ENCODE results near the gene MT4. TPM values are rescaled to one million over a fixed set of nuclear protein-coding genes. Genes with fewer than 3 reads are reported as not detected.

MT4 gene
- total RNA-seq, 1 experiment from 2014 or later: not detected

DNA sequence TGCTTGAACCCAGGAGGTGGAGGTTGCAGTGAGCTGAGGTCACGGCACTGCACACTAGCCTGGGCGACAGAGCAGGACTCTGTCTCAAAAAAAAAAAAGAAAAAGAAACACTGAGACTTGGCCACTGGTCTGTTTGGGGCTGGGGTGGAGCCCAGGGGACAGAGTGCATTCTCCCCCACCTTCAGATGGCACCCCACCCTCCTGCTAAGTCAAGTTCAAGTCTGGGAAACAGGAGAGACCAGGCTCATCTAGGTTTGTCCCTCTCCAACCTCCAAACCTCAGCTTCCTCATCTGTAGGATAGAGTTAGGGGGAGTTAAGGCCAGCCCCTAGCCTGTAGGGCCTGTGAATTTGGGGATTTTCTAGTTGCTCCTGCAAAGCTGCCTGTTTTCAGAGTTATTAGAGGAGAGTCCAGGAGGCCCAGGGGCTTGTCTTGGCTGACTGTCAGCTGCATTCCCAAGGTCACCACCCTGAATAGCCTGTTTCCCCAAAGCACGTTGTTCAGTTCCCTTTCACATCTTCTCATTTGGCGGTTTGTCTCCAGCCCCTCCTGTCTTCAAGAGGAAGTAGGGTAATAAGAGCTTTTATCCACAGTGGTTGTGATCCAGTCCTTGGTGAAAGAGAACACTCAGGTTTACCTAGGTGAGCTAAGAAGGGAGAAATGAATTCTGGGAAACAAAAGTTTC is 26.6 kb downstream of the MT4 start (continued):
- TF ChIP-seq ARID4B (CRISPR knock-in tag; IDR thresholded peaks at IDR 0.05; ENCODE audit: borderline replicate concordance): no peak
- TF ChIP-seq, protein P1, sequence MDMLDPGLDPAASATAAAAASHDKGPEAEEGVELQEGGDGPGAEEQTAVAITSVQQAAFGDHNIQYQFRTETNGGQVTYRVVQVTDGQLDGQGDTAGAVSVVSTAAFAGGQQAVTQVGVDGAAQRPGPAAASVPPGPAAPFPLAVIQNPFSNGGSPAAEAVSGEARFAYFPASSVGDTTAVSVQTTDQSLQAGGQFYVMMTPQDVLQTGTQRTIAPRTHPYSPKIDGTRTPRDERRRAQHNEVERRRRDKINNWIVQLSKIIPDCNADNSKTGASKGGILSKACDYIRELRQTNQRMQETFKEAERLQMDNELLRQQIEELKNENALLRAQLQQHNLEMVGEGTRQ (CRISPR knock-in tag; IDR thresholded peaks at IDR 0.05): no peak
- TF ChIP-seq NFATC4 (CRISPR knock-in tag; IDR thresholded peaks at IDR 0.05): no peak
- no peak for TF ChIP-seq GABPB1 (CRISPR knock-in tag; IDR thresholded peaks at IDR 0.05)
- TF ChIP-seq SP1 (CRISPR knock-in tag; conservative IDR thresholded peaks at IDR 0.05): no peak

- H3K4me1 Mint-ChIP-seq: peaks cover 13% of the 10 kb centered on the region
- no peaks in the 10 kb centered on the region for H3K36me3 Mint-ChIP-seq
- DNase-seq (ENCODE audit: low spot score) (no peak), ATAC-seq (no peak)
- H3K4me3 Mint-ChIP-seq: no peak overlapping the region
- peaks cover 62% of the 10 kb centered on the region for H3K27me3 Mint-ChIP-seq (ENCODE audit: low read depth)
- H3K27ac Mint-ChIP-seq: no peak overlapping the region
- 0 out of 2 replicates have a peak, but pooled peaks cover 3% of the 10 kb centered on the region for H3K9me3 Mint-ChIP-seq
- POLR2A ChIA-PET: interaction anchor here (1.0 kb wide), 1 partner anchor 16 kb away, joined by 3 read pairs; no protein-coding TSS in a partner anchor
- no peak for TF ChIP-seq ZBTB21 (CRISPR knock-in tag; IDR thresholded peaks at IDR 0.05; ENCODE audit: borderline replicate concordance)
- no peak for TF ChIP-seq ARID4B (CRISPR knock-in tag; IDR thresholded peaks at IDR 0.05; ENCODE audit: borderline replicate concordance)
- no peak for TF ChIP-seq ATF1 (CRISPR knock-in tag; IDR thresholded peaks at IDR 0.05)
- TF ChIP-seq NFYB (CRISPR knock-in tag; conservative IDR thresholded peaks at IDR 0.05; ENCODE audit: low read depth): no peak
- TF ChIP-seq SMAD3 (CRISPR knock-in tag; IDR thresholded peaks at IDR 0.05; ENCODE audit: borderline replicate concordance): no peak
- TF ChIP-seq, protein P2, sequence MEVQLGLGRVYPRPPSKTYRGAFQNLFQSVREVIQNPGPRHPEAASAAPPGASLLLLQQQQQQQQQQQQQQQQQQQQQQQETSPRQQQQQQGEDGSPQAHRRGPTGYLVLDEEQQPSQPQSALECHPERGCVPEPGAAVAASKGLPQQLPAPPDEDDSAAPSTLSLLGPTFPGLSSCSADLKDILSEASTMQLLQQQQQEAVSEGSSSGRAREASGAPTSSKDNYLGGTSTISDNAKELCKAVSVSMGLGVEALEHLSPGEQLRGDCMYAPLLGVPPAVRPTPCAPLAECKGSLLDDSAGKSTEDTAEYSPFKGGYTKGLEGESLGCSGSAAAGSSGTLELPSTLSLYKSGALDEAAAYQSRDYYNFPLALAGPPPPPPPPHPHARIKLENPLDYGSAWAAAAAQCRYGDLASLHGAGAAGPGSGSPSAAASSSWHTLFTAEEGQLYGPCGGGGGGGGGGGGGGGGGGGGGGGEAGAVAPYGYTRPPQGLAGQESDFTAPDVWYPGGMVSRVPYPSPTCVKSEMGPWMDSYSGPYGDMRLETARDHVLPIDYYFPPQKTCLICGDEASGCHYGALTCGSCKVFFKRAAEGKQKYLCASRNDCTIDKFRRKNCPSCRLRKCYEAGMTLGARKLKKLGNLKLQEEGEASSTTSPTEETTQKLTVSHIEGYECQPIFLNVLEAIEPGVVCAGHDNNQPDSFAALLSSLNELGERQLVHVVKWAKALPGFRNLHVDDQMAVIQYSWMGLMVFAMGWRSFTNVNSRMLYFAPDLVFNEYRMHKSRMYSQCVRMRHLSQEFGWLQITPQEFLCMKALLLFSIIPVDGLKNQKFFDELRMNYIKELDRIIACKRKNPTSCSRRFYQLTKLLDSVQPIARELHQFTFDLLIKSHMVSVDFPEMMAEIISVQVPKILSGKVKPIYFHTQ (CRISPR knock-in tag; IDR thresholded peaks at IDR 0.05): no peak
- no peak for TF ChIP-seq NR3C1 (CRISPR knock-in tag; conservative IDR thresholded peaks at IDR 0.05; ENCODE audit: low read depth)
- TF ChIP-seq GRHL2 (CRISPR knock-in tag; IDR thresholded peaks at IDR 0.05; ENCODE audit: insufficient replicate concordance, severe bottlenecking): no peak
- no peak for TF ChIP-seq E2F1 (CRISPR knock-in tag; IDR thresholded peaks at IDR 0.05)
- TF ChIP-seq ZNF121 (CRISPR knock-in tag; IDR thresholded peaks at IDR 0.05): no peak
- no peak for TF ChIP-seq TP53 (CRISPR knock-in tag; IDR thresholded peaks at IDR 0.05)
- TF ChIP-seq ZNF423 (CRISPR knock-in tag; IDR thresholded peaks at IDR 0.05): no peak
- CTCF ChIA-PET: interaction anchor here (2.2 kb wide), 1 partner anchor 108 kb away, joined by 8 read pairs; no protein-coding TSS in a partner anchor
Measured at GRCh38 chr16:56593573-56594291, 28.9 kb downstream of the MT4 start.

Measured in WTC11 (cell line).